T-cell (primary cell): ENCODE data around the gene TTC17. TPM values are rescaled to one million over a fixed set of nuclear protein-coding genes. Genes with fewer than 3 reads are reported as not detected.
"Not testable (repeated sequence)": the region's sequence is repeated elsewhere in the genome, so short reads cannot be mapped to it uniquely, and the experiment has no call there.

Source experiments
- ATAC-seq, 4 experiments: fragments of 200-7000 bp in 3 of 4; fragments of 150-1000 bp in 1 of 4; cut with Tn5 transposase; replicated peaks in 1 of 4; 1 replicate in 3 of 4; 2 replicates in 1 of 4; pipeline ENCODE4 v1.10.0; 2021; ENCODE audit warnings: moderate library complexity in 3 of 4, mild to moderate bottlenecking in 2 of 4, moderate number of reproducible peaks in 1 of 4
- CTCF ChIA-PET, 2 donors: fragments of 300-600 bp; sonication (Branson Sonifier 250); formaldehyde crosslinking; loops; one replicate each; lab custom pipeline; 2022; ENCODE audit warnings: antibody characterized with exemption in 2 of 2; lab: Charles Lee
- POLR2A ChIA-PET, 2 donors: fragments of 300-600 bp; sonication (Branson Sonifier 250); formaldehyde crosslinking; loops; one replicate each; lab custom pipeline; 2022; ENCODE audit warnings: antibody characterized with exemption in 2 of 2; lab: Charles Lee
- DNase-seq, 35 experiments: peaks; one replicate each; pipeline versions ENCODE4 v3.0.0 to v3.0.0-alpha.2; 2013 to 2023
- H3K27ac ChIP-seq: one replicate; pipeline ENCODE4 v1.5.1; 2013; ENCODE audit warnings: low read length
- H3K27me3 ChIP-seq, 2 experiments: replicated peaks in 1 of 2; 1 replicate in 1 of 2; 2 replicates in 1 of 2; pipeline versions ENCODE4 v1.6.1 to v1.7.0; 2013; ENCODE audit warnings: low read length in 1 of 2, mixed read lengths in 1 of 2; ENCODE audit not compliant: control insufficient read depth in 2 of 2, insufficient read depth in 2 of 2; ENCODE audit errors: extremely low read depth in 1 of 2
- H3K36me3 ChIP-seq, 2 donors: 1 replicate in 1 of 2; 2 replicates in 1 of 2; pipeline versions ENCODE4 v1.6.1 to v1.7.0; 2013; ENCODE audit warnings: low read length in 1 of 2; ENCODE audit not compliant: control insufficient read depth in 2 of 2, insufficient read depth in 1 of 2; ENCODE audit errors: extremely low read depth in 1 of 2
- H3K4me1 ChIP-seq, 2 experiments: 1 replicate in 1 of 2; 2 replicates in 1 of 2; pipeline versions ENCODE4 v1.6.1 to v1.7.0; 2013; ENCODE audit warnings: low read length in 2 of 2, mixed read lengths in 1 of 2; ENCODE audit not compliant: insufficient read depth in 2 of 2, control insufficient read depth in 1 of 2; ENCODE audit errors: extremely low read depth in 1 of 2
- H3K4me3 ChIP-seq, 2 donors: 1 replicate in 1 of 2; 2 replicates in 1 of 2; pipeline versions ENCODE4 v1.5.1 to v1.7.0; 2013; ENCODE audit warnings: mild to moderate bottlenecking in 2 of 2, low read length in 1 of 2, moderate library complexity in 1 of 2; ENCODE audit not compliant: control insufficient read depth in 1 of 2; ENCODE audit errors: extremely low read depth in 1 of 2
- H3K9me3 ChIP-seq: 2 replicates; pipeline ENCODE4 v1.7.0; 2013
- H3K27ac Mint-ChIP-seq, 2 donors: one replicate each; pipeline ENCODE4 v1.8.0; 2020 to 2021; ENCODE audit warnings: mild to moderate bottlenecking in 2 of 2, mixed read lengths in 2 of 2
- H3K27me3 Mint-ChIP-seq, 2 donors: one replicate each; pipeline ENCODE4 v1.8.0; 2021 to 2022; ENCODE audit warnings: mixed read lengths in 2 of 2
- H3K36me3 Mint-ChIP-seq: one replicate; pipeline ENCODE4 v1.8.0; 2021; ENCODE audit warnings: mixed read lengths
- H3K4me1 Mint-ChIP-seq, 3 donors: one replicate each; pipeline ENCODE4 v1.8.0; 2020 to 2022; ENCODE audit warnings: mixed read lengths in 3 of 3, mild to moderate bottlenecking in 1 of 3
- H3K4me3 Mint-ChIP-seq, 3 donors: one replicate each; pipeline ENCODE4 v1.8.0; 2020 to 2022; ENCODE audit warnings: mild to moderate bottlenecking in 3 of 3, mixed read lengths in 3 of 3, moderate library complexity in 3 of 3
- H3K9me3 Mint-ChIP-seq, 3 donors: one replicate each; pipeline ENCODE4 v1.8.0; 2020 to 2022; ENCODE audit warnings: mixed read lengths in 3 of 3
- WGBS: methylation state at CpG from one replicate; pipeline ENCODE4 v1.1.5; 2013; ENCODE audit warnings: missing lambda C conversion rate; ENCODE audit not compliant: insufficient coverage; 5-methylcytosine and 5-hydroxymethylcytosine counted together
- total RNA-seq, 35 experiments: library from RNA in 6 of 35; stranded (reverse) in 6 of 35; fragments of 120-200 nt in 1 of 35; gene quantifications; one replicate each; pipeline versions ENCODE4 v1.2.1 to v1.2.4 and lab custom pipeline; 2013 to 2026

Gene TTC17
- total RNA-seq, 5 donors from 2014 or later (not counting 1 experiment from before 2014, with no cell fraction given): 72.4 to 123 (median 94.8) TPM

DNA sequence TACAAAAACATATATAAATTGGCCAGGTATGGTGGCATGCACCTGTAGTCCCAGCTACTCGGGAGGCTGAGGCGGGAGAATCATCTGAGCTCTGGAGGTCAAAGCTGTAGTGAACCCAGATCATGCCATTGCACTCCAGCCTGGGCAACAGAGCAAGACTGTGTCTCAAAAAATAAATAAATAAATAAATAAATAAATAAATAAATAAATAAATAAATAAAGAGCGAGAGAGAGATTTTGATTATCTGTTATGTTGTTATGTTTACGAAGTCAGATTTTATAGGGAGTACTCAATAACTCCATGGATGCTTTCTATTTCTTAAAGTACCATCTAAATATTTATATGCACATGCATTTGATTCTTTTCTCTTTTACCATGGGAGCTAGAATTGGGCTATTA is 43.1 kb downstream of the TTC17 start:
- H3K27me3 ChIP-seq, H3K9me3 ChIP-seq, H3K4me3 ChIP-seq, H3K27ac ChIP-seq, DNase-seq, H3K27me3 Mint-ChIP-seq, H3K9me3 Mint-ChIP-seq, H3K4me1 ChIP-seq, H3K4me3 Mint-ChIP-seq, CTCF ChIA-PET, H3K4me1 Mint-ChIP-seq, H3K27ac Mint-ChIP-seq, ATAC-seq, POLR2A ChIA-PET: not testable (repeated sequence)
- peaks cover 4 to 91% of the 10 kb centered on the region in 2 donors for H3K36me3 ChIP-seq
- peaks cover 76% of the 10 kb centered on the region for H3K36me3 Mint-ChIP-seq
- WGBS: no CpG with 5 or more reads among the region's 4 CpGs

DNA sequence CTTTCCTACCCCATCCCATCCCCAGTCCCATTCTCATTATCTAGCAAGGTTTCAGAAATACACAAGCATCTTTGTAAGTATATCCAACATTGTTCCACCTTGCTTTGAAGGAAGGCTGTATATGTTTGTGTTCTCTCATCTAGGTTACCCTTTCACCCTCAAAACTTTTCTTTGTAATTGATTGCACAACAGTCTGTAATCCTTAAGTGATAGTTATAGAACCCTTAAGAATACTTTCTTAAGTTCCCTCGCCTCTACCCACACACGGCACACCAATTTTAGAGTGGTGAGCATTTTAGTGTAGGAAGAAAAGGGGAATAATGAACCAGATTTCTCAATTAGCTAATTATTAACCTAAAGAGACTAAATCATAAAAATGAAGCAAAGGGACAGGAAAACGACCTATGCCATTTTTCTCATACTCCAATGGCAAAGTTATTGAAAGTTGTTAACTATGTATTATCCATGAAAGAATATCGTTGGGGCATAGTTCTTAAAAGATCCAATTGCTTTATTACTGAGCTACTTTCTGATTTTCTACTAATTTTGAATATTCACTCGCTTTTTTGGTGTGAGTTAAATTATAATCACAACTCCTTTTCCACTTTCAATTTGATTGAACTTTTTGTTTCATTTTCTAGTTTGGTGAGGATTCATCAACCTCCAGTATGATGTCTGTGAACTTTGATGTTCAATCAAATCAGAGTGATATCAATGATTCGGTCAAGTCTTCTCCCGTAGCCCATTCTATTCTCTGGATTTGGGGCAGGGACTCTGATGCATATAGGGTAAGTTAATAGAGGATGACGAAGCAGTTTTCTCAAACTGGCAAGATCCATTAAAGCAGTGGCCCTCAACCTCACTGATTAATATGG is 44.9 kb downstream of the TTC17 start:
- H3K9me3 Mint-ChIP-seq: no peaks in the 10 kb centered on the region
- H3K4me3 Mint-ChIP-seq: no peak overlapping the region
- Histone ChIP-seq H3K4me3 (no peak overlapping the region), H3K4me1 (no peaks in the 10 kb centered on the region), H3K36me3 (peaks cover 4 to 82% of the 10 kb centered on the region in 2 donors), H3K27me3 (no peaks in the 10 kb centered on the region), H3K9me3 (no peaks in the 10 kb centered on the region), H3K27ac (no peak overlapping the region)
- H3K27ac Mint-ChIP-seq: no peak overlapping the region
- WGBS: no CpG with 5 or more reads among the region's 8 CpGs
- H3K36me3 Mint-ChIP-seq: peaks cover 72% of the 10 kb centered on the region
- H3K27me3 Mint-ChIP-seq: no peaks in the 10 kb centered on the region
- ATAC-seq: no peak
- H3K4me1 Mint-ChIP-seq: no peaks in the 10 kb centered on the region
- ChIA-PET CTCF (no interaction called here), POLR2A (no interaction called here)
- no peak for DNase-seq

- DNase-seq: no peak
- WGBS: no CpG with 5 or more reads among the region's 3 CpGs
- Histone ChIP-seq H3K27me3 (no peaks in the 10 kb centered on the region), H3K9me3 (no peaks in the 10 kb centered on the region), H3K27ac (no peak overlapping the region), H3K4me1 (no peaks in the 10 kb centered on the region), H3K36me3 (peaks cover 4 to 83% of the 10 kb centered on the region in 2 donors), H3K4me3 (no peak overlapping the region)
- H3K4me1 Mint-ChIP-seq: no peaks in the 10 kb centered on the region
- no peaks in the 10 kb centered on the region for H3K9me3 Mint-ChIP-seq
- ChIA-PET CTCF (no interaction called here), POLR2A (no interaction called here)
- H3K36me3 Mint-ChIP-seq: peaks cover 72% of the 10 kb centered on the region
- H3K27me3 Mint-ChIP-seq: no peaks in the 10 kb centered on the region
- H3K4me3 Mint-ChIP-seq: no peak overlapping the region
- H3K27ac Mint-ChIP-seq: no peak overlapping the region
- ATAC-seq: no peak
Observed at GRCh38 chr11:43404406-43404805, 45.7 kb downstream of the TTC17 start.

DNA sequence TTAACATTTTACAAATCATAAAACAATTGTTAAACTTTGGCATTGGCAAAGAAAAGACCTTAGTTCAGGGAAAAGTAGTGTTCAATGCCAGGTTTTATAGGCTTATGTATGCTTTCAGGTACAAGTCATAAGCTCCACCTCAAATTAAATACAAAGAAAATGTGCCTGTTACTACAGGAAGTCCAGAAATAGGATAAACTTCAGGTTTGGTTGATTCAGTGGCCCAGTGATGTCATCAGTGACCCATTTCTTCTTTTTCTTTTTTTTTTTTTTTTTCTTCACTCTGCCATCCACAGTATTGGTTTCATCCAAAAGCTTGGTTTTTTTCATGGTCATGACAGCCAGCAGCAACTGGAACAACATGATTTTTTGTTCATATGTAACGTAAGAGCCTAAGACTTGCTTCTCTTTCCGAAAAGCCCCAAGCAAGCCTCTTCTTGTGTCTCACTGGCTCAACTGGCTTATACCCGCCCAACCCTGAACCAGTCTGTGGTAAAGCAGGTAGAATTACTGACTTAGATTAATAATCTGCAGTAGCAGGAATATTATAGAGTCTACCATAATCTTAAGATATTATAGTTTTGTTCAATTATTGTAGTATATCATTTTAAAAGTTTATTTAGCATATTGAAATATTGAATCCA is 46.2 kb downstream of the TTC17 start:
- Histone ChIP-seq H3K36me3 (peaks cover 4 to 79% of the 10 kb centered on the region in 2 donors), H3K27ac (no peak overlapping the region), H3K27me3 (no peaks in the 10 kb centered on the region), H3K4me3 (no peak overlapping the region), H3K4me1 (no peaks in the 10 kb centered on the region), H3K9me3 (no peaks in the 10 kb centered on the region)
- Mint-ChIP-seq H3K4me1 (no peaks in the 10 kb centered on the region), H3K27me3 (no peaks in the 10 kb centered on the region), H3K9me3 (no peaks in the 10 kb centered on the region), H3K36me3 (peaks cover 68% of the 10 kb centered on the region), H3K27ac (no peak overlapping the region), H3K4me3 (no peak overlapping the region)
- POLR2A ChIA-PET: no interaction called here
- no peak for DNase-seq
- ATAC-seq: no peak
- WGBS: 100% methylated on average over 2 of the region's 3 CpGs
- CTCF ChIA-PET: no interaction called here

GRCh38 chr11:43408277-43408676 is 49.6 kb downstream of the TTC17 start:
- WGBS: no CpG with 5 or more reads among the region's 2 CpGs
- H3K36me3 Mint-ChIP-seq: peaks cover 71% of the 10 kb centered on the region
- DNase-seq: no peak

GRCh38 chr11:43410394-43410793 is 51.7 kb downstream of the TTC17 start:
- CTCF ChIA-PET: no interaction called here
- H3K36me3 Mint-ChIP-seq: peaks cover 73% of the 10 kb centered on the region

More at GRCh38 chr11:43408277-43408676, 49.6 kb downstream of the TTC17 start:
- no peaks in the 10 kb centered on the region for H3K9me3 Mint-ChIP-seq
- ChIA-PET CTCF (no interaction called here), POLR2A (interaction anchor here in 1 of 2 donors (0.6 kb wide), 1 partner anchor 36 kb away, joined by 3 read pairs; no protein-coding TSS in a partner anchor)
- H3K4me3 ChIP-seq: no peak overlapping the region
- no peaks in the 10 kb centered on the region for H3K27me3 ChIP-seq
- H3K27ac ChIP-seq: no peak overlapping the region
- no peak for ATAC-seq
- no peaks in the 10 kb centered on the region for H3K4me1 ChIP-seq
- H3K4me1 Mint-ChIP-seq: no peaks in the 10 kb centered on the region
- no peak overlapping the region for H3K4me3 Mint-ChIP-seq
- H3K27ac Mint-ChIP-seq: no peak overlapping the region
- peaks cover 0 to 58% of the 10 kb centered on the region in 2 donors for H3K36me3 ChIP-seq
- H3K27me3 Mint-ChIP-seq: no peaks in the 10 kb centered on the region
- no peaks in the 10 kb centered on the region for H3K9me3 ChIP-seq

More at GRCh38 chr11:43410394-43410793, 51.7 kb downstream of the TTC17 start:
- Histone ChIP-seq H3K36me3 (peaks cover 0 to 54% of the 10 kb centered on the region in 2 donors), H3K4me1 (no peaks in the 10 kb centered on the region), H3K27me3 (no peaks in the 10 kb centered on the region), H3K9me3 (no peaks in the 10 kb centered on the region), H3K4me3 (no peak overlapping the region), H3K27ac (no peak overlapping the region)
- Mint-ChIP-seq H3K4me1 (no peaks in the 10 kb centered on the region), H3K27ac (no peak overlapping the region), H3K9me3 (no peaks in the 10 kb centered on the region), H3K4me3 (no peak overlapping the region), H3K27me3 (no peaks in the 10 kb centered on the region)
- WGBS: 91% methylated on average over 3 of the region's 5 CpGs
- POLR2A ChIA-PET: no interaction called here
- no peak for DNase-seq
- ATAC-seq: no peak
